Kidney tubule cell (primary cell): ENCODE data around the gene BCAM.
"Not testable (repeated sequence)": the region's sequence is repeated elsewhere in the genome, so short reads cannot be mapped to it uniquely, and the experiment has no call there.

ENCODE experiments used
- DNase-seq: peaks from one replicate; pipeline ENCODE4 v3.0.0-alpha.2; 2018; ENCODE audit warnings: low spot score

The BCAM gene

GRCh38 chr19:44817725-44818465 is 9.0 kb downstream of the BCAM start:
- no peak for DNase-seq

GRCh38 chr19:44818466-44819031 is 9.6 kb downstream of the BCAM start:
- DNase-seq: no peak

DNA sequence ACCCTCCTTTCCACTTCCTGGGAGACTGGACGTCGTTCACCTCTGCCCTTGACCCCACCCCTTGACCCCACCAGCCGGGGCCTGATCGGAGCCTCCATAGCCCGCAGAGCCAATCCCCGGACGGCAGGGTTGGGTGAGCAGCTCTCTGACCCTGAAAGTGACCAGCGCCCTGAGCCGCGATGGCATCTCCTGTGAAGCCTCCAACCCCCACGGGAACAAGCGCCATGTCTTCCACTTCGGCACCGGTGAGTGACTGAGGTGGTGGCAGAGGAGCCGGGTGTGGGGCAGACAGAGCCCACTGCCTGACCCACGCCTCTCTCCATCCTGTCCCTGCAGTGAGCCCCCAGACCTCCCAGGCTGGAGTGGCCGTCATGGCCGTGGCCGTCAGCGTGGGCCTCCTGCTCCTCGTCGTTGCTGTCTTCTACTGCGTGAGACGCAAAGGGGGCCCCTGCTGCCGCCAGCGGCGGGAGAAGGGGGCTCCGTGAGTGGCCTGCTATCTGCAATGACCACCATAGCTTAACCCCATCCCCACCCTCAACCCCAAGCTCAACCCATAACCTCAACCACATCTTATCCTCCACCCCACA is 10.4 kb downstream of the BCAM start:
- DNase-seq: no peak

GRCh38 chr19:44820648-44821609 is 12.0 kb downstream of the BCAM start:
- no peak for DNase-seq

DNA sequence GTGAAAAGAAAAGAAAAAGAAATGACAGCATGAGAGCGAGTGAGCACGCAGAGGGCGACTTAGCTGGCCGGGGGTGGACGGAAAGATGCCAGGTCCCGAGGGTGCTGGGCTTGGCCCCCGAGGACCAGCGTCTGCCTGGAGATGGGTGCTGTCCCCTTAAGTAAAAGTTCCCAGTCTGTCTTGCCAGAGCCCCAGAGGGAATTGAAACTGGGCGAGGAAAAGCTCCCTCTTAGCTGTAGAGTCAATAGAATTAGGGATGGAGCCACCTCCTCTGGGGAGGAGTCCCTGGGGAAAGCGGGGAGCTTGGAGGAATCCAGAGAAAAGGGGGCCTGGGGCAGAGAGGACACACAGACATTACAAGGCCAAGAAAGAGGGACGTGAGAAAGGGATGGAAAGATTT is 13.3 kb downstream of the BCAM start:
- DNase-seq: no peak

- DNase-seq: no peak
Observed at GRCh38 chr19:44822670-44823372, 13.9 kb downstream of the BCAM start.

GRCh38 chr19:44823373-44823698 is 14.4 kb downstream of the BCAM start:
- DNase-seq: no peak

GRCh38 chr19:44824761-44825160 is 15.9 kb downstream of the BCAM start:
- DNase-seq: no peak

- not testable (repeated sequence) for DNase-seq
Observed at GRCh38 chr19:44832875-44833274, 24.0 kb downstream of the BCAM start.

DNA sequence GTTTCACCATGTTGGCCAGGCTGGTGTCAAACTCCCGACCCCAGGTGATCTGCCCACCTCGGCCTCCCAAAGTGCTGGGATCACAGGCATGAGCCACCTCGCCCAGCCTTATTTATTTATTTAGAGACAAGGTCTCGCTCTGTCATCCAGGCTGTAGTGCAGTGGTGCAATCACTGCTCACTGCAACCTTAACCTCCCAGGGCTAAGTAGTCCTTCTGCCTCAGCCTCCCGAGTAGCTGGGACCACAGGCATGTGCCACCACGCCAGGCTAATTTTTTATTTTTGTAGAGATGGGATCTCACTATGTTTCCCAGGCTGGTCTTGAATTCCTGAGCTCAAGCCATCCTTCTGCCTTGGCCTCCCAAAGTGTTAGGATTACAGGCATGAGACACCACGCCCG is 25.5 kb downstream of the BCAM start:
- DNase-seq: not testable (repeated sequence)

DNA sequence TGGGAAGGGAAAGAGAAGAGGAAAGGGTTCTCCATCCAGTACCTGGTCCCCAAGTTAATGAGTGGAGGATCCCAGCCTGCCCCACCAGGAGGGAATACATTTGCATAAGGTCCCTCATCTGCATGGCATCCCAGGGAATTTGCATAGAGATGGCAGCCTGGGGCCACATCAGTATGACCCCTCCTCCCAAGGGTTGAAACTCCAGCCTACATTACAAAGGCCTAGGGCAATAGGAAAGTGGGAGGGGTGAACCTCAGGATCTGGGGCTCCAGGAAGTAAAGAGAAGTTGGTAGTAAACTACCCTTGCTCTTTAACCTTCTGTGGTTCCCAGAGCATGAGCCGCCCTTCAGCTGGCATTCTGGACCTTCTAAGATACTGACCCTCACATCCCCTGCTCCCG is 30.4 kb downstream of the BCAM start:
- no peak for DNase-seq

- no peak for DNase-seq
Observed at GRCh38 chr19:44840811-44841210, 31.9 kb downstream of the BCAM start.

DNA sequence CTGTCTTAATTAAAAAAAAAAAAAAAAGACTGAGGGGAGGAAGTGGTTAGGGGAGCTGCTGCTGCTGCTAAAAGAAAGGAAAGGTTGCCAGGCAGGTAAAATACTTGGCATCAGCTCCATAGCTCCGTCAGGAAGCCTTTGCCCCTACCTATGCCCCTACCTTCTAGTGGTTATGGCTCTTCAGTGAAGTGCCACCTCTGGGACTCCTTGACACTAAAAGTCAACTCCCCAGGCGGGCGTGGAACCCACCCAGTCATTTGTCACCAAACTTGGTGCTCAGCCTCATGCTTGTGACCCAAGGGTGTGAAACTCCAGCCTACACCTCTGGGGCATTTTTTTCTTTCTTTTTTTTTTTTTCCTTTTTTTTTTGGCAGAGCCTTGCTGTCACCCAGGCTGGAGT is 32.3 kb downstream of the BCAM start:
- DNase-seq: no peak

DNA sequence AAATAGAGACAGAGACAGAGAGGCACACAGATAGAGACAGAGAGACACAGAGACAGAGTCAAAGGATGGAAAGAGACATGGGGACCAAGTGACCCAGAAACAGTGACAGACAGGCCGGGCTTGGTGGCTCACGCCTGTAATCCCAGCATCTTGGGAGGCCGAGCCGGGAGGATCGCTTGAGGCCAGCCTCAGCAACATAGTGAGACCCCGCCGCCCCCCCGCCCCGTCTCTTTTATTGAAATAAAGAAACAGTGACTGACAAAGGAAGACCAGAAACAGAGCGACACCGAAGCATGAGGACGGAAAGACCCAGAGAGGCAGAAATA is 36.3 kb downstream of the BCAM start:
- no peak for DNase-seq

GRCh38 chr19:44845612-44846454 is 36.9 kb downstream of the BCAM start, which contains the start of gene NECTIN2:
NECTIN2 (plus strand) TSS chr19:44846297; CDS start chr19:44846526, 229 bp downstream.
- peak; percentile 98 for DNase-seq

- peak; percentile 51 for DNase-seq
Observed at GRCh38 chr19:44846455-44847143, 37.7 kb downstream of the BCAM start.

DNA sequence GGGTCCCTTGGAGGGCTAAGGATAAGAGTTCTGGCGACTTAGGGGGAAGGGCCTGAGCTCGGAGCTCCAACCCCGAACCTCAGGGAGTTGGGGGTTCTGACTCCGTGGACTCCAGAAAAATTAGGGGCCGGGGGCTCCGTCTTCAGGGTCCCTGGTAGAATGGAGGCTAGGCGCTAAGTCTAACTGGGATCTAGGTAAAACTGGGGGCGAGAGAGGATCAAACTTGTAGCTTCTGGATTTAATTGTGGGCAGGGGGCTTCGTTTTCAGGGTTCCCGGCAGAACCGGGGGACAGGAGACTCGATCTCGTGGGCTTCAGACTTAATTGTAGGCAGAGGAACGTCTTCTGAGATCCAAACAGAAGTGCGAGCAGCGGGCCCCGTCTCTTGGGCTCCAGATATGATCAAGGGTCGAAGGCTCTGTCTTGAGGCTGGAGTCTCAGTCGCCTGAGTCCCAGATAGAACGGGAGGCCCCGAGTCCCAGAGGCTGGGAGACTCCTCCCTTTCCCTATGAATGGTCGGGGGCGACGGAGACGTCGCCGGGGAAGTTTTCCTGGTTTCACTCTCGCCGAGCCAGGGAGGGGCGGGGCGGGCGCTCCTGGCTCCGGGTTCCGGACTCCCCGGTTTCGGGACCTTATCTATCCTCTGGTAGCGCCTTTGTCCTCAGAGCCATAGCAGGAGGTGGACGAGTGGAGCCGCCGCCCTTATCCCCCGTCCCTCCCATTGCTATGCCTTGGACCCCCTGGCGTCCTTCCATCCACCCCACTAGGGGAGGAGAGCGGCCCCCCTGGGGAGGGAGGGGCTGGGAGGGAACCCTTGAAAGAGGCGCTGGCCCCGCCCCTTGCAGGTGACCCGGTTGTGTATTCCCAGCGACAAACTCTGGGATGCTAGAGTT is 38.5 kb downstream of the BCAM start:
- DNase-seq: peak; percentile 82

DNA sequence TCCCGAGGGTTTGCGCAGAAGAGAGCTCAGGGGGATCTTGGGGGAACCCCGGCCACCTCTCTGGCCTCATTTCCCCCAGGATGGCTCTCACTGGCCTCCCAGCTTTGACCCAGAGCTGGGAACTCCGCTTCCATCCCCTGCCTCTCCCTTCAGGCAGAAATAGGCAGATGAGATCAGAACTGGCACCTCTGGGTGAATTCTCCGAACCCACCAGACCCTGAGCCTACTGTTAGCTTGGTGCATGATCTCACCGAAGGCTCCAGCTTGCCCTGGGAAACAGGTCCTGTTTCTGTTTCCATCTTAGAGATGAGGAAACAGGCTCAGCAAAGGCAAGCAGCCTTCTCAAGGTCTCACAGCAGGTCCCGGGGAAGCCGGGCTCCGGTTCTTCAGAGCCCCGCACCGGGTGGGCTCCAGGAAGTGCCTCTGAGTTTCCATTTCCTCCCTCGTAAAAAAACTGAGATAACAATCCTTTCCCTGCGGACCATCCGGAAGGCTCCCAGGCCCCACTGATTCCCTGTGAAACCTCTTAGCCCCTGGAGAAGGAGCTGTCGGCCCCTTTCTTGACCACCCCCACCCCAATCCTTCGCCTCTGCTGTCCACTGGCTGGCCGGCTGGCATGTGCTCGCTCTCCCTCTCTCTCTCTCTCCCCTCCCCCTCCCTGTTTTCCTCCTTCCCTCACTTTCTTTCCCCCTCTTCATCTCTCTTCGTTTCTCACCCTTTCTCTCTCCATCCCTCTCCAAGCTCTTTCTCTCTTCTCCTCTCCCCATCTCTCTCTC is 39.3 kb downstream of the BCAM start:
- peak; percentile 76 for DNase-seq
